Brain microvascular endothelial cell (primary cell): ENCODE measurements around the gene SLC38A8.

Source experiments
- DNase-seq: peaks from one replicate; pipeline ENCODE4 v3.0.0-alpha.2; 2020
- H3K27ac ChIP-seq: fragments of 250-450 bp; sonication (Bioruptor Pico); 2 replicates; pipeline ENCODE4 v1.5.1; 2020; ENCODE audit warnings: mild to moderate bottlenecking, moderate library complexity
- H3K27me3 ChIP-seq: fragments of 250-450 bp; sonication (Bioruptor Pico); replicated peaks from 2 replicates; pipeline ENCODE4 v1.5.1; 2020; ENCODE audit warnings: mild to moderate bottlenecking
- H3K36me3 ChIP-seq: fragments of 250-450 bp; sonication (Bioruptor Pico); replicated peaks from 2 replicates; pipeline ENCODE4 v1.5.1; 2020; ENCODE audit warnings: mild to moderate bottlenecking
- H3K4me3 ChIP-seq: 2 replicates; pipeline ENCODE4 v1.5.1; 2011; ENCODE audit warnings: low read depth, mild to moderate bottlenecking, control low read depth, low read length, moderate library complexity
- CTCF ChIP-seq: IDR thresholded peaks from 2 replicates; pipeline ENCODE4 v1.5.1; 2011; ENCODE audit warnings: low read depth, mild to moderate bottlenecking, moderate library complexity, low read length, control low read depth, inconsistent platforms; ENCODE audit errors: missing control alignments
- in situ Hi-C: cut with HindIII; loops from 2 replicates; pipeline ENCODE4 v1.10.0; 2017; ENCODE audit warnings: low sequenced_read_pairs, low pct_ligation_motif_present

The SLC38A8 gene

GRCh38 chr16:83966153-83966696 is 76.4 kb downstream of the SLC38A8 start:
- Histone ChIP-seq H3K27ac (no peak overlapping the region), H3K36me3 (peaks cover 2% of the 10 kb centered on the region), H3K4me3 (no peak overlapping the region), H3K27me3 (peaks cover 12% of the 10 kb centered on the region)
- in situ Hi-C loops, result no loop called here
- no peak for DNase-seq
- no peak for TF ChIP-seq CTCF

- Histone ChIP-seq H3K27me3 (peaks cover 12% of the 10 kb centered on the region), H3K36me3 (peaks cover 8% of the 10 kb centered on the region), H3K27ac (no peak overlapping the region), H3K4me3 (no peak overlapping the region)
- DNase-seq, result no peak
- TF ChIP-seq CTCF, result no peak
- in situ Hi-C loops, result no loop called here
Observed at GRCh38 chr16:83965444-83966152, 77.0 kb downstream of the SLC38A8 start.

GRCh38 chr16:83964684-83965443 is 77.7 kb downstream of the SLC38A8 start:
- Histone ChIP-seq H3K27me3 (peaks cover 11% of the 10 kb centered on the region), H3K27ac (no peak overlapping the region), H3K36me3 (peaks cover 13% of the 10 kb centered on the region), H3K4me3 (no peak overlapping the region)
- TF ChIP-seq CTCF, result no peak
- in situ Hi-C loops, result no loop called here
- no peak for DNase-seq

- in situ Hi-C loops, result no loop called here
- no peak overlapping the region for H3K4me3 ChIP-seq
- TF ChIP-seq CTCF, result no peak
- H3K27ac ChIP-seq, result no peak overlapping the region
- H3K27me3 ChIP-seq, result no peaks in the 10 kb centered on the region
- DNase-seq, result no peak
- peaks cover 17% of the 10 kb centered on the region for H3K36me3 ChIP-seq
Observed at GRCh38 chr16:83963277-83964119, 79.1 kb downstream of the SLC38A8 start.

- in situ Hi-C loops, result no loop called here
- no peak for DNase-seq
- Histone ChIP-seq H3K27me3 (no peaks in the 10 kb centered on the region), H3K36me3 (peaks cover 17% of the 10 kb centered on the region), H3K27ac (no peak overlapping the region), H3K4me3 (no peak overlapping the region)
- no peak for TF ChIP-seq CTCF
Observed at GRCh38 chr16:83961591-83961990, 81.0 kb downstream of the SLC38A8 start.
